ENCODE measurements around the gene GOLGA6L1. TPM values are rescaled to one million over a fixed set of nuclear protein-coding genes. Genes with fewer than 3 reads are reported as not detected.
"Not testable (repeated sequence)": the region's sequence is repeated elsewhere in the genome, so short reads cannot be mapped to it uniquely, and the experiment has no call there.

The GOLGA6L1 gene
- total RNA-seq, 1 donor from 2014 or later: not detected

DNA sequence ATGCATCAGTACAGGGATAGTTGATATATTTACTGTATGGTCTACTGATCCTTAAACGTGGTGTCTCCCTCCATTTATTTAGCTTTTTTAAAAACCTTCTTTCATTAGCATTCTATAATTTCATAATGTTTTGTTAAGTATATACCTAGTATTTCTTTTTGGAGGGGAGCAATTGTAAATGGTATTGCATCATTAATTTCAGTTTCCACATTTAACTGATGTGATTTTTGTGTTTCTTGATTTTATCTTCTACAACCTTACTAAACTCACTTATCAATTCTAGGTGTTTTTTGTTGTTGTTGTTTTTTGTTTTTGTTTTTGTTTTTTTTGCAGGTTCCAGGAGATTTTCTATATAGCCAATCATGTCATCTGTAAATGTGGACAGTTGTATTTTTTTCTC is 18.4 kb downstream of the GOLGA6L1 start:
- POLR2A ChIA-PET: no interaction called here
- no peak for ATAC-seq (ENCODE audit: low read depth)
- no peaks in the 10 kb centered on the region for H3K4me1 Mint-ChIP-seq
- no peak for TF ChIP-seq CTCF (IDR thresholded peaks at IDR 0.05)
- H3K36me3 Mint-ChIP-seq (ENCODE audit: low read depth): no peaks in the 10 kb centered on the region
- CTCF ChIA-PET: no interaction called here
- no peak overlapping the region for H3K27ac Mint-ChIP-seq
- H3K27me3 Mint-ChIP-seq: peaks cover 5% of the 10 kb centered on the region
- DNase-seq: no peak
- intact Hi-C loops (cut with micrococcal nuclease): no loop called here
- no peaks in the 10 kb centered on the region for H3K9me3 Mint-ChIP-seq
- no peak overlapping the region for H3K4me3 Mint-ChIP-seq

DNA sequence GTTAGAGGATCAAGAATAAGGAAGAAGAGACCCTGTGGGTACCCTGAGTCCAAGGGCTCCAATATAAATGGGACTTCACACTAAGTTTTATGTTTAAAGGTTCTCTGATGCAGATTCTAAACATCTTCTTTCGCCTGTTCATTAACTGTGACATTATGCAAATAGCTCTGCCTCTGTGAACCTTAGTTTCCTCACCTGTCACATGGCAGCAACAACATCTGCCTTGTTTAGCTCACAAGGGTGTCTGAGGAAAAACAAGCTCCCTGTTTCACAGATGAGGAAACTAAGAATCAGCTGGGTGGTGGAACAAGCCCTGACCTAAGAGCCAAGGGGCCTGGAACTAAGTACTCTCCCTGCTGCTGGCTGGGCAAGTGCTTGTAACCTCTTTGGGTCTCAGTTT is 40.8 kb downstream of the GOLGA6L1 start:
- Mint-ChIP-seq H3K4me1 (peaks cover 8% of the 10 kb centered on the region), H3K4me3 (no peak overlapping the region), H3K36me3 (ENCODE audit: low read depth) (no peaks in the 10 kb centered on the region), H3K27ac (no peak overlapping the region), H3K27me3 (peaks cover 2% of the 10 kb centered on the region), H3K9me3 (no peaks in the 10 kb centered on the region)
- intact Hi-C loops (cut with micrococcal nuclease): no loop called here
- no peak for TF ChIP-seq CTCF (IDR thresholded peaks at IDR 0.05)
- POLR2A ChIA-PET: no interaction called here
- DNase-seq (no peak), ATAC-seq (ENCODE audit: low read depth) (no peak)
- CTCF ChIA-PET: no interaction called here

- ATAC-seq (ENCODE audit: low read depth) (no peak), DNase-seq (no peak)
- Mint-ChIP-seq H3K27ac (no peak overlapping the region), H3K9me3 (no peaks in the 10 kb centered on the region), H3K4me1 (no peaks in the 10 kb centered on the region), H3K27me3 (no peaks in the 10 kb centered on the region), H3K36me3 (ENCODE audit: low read depth) (no peaks in the 10 kb centered on the region), H3K4me3 (no peak overlapping the region)
- no peak for TF ChIP-seq CTCF (IDR thresholded peaks at IDR 0.05)
- ChIA-PET POLR2A (no interaction called here), CTCF (no interaction called here)
- intact Hi-C loops (cut with micrococcal nuclease): no loop called here
These were observed 53.5 kb downstream of the GOLGA6L1 start for GRCh38 chr15:23083115-23083514.

DNA sequence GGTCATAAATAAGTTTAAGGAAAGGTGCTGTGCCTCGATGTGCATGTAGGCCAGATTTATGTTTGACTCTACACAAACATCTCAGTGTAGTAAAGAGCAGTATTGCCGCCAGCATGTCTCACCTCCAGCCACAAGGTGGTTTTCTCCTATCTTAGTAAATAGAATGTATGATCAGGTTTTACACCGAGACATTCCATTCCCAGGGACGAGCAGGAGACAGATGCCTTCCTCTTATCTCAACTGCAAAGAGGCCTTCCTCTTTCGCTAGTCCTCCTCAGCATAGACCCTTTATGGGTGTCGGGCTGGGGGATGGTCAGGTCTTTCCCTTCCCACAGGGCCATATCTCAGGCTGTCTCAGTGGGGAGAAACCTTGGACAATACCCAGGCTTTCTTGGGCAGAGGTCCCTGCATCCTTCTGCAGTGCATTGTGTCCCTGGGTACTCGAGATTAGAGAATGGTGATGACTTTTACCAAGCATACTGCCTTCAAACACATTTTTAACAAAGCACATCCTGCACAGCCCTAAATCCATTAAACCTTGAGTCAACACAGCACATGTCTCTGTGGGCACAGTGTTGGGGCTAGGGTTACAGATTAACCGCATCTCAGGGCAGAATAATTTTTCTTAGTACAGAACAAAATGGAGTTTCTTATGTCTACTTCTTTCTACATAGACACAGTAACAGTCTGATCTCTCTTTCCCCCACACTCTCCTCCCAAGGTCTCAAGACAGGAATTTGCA is 54.5 kb downstream of the GOLGA6L1 start:
- CTCF ChIA-PET; H3K4me1 Mint-ChIP-seq; ATAC-seq (ENCODE audit: low read depth): not testable (repeated sequence)

DNA sequence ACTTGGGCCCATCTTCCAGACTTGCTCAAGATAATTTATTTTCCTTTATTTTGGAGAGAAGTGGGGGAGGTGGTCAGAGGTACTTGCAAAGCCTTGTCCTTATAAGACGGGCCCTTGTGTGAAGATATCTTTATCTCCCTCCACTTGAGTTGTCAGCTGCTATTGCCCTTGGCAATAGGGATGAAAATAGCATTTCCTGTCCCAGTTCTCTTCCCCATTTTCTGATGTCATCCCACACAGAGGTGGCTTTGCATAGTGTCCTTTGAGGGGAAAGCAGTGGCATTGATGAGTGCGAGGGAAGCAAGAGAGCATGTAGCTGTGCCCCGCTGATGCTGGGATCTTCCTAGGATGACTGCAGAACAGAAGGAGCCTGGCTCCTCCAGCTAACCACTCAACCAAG is 55.4 kb downstream of the GOLGA6L1 start:
- ChIA-PET CTCF (no interaction called here), POLR2A (no interaction called here)
- Mint-ChIP-seq H3K4me1 (no peaks in the 10 kb centered on the region), H3K27me3 (no peaks in the 10 kb centered on the region), H3K4me3 (no peak overlapping the region), H3K27ac (no peak overlapping the region), H3K9me3 (no peaks in the 10 kb centered on the region), H3K36me3 (ENCODE audit: low read depth) (no peaks in the 10 kb centered on the region)
- TF ChIP-seq CTCF (IDR thresholded peaks at IDR 0.05): no peak
- no peak for DNase-seq
- no peak for ATAC-seq (ENCODE audit: low read depth)
- intact Hi-C loops (cut with micrococcal nuclease): no loop called here

More for the DNA sequence above, 54.5 kb downstream of the GOLGA6L1 start:
- DNase-seq; H3K27me3 Mint-ChIP-seq; H3K9me3 Mint-ChIP-seq; H3K36me3 Mint-ChIP-seq (ENCODE audit: low read depth); H3K27ac Mint-ChIP-seq; H3K4me3 Mint-ChIP-seq; POLR2A ChIA-PET; intact Hi-C loops (cut with micrococcal nuclease): not testable (repeated sequence)

- intact Hi-C loops (cut with micrococcal nuclease): no loop called here
- Mint-ChIP-seq H3K4me3 (no peak overlapping the region), H3K36me3 (ENCODE audit: low read depth) (no peaks in the 10 kb centered on the region), H3K27ac (no peak overlapping the region), H3K4me1 (no peaks in the 10 kb centered on the region), H3K9me3 (no peaks in the 10 kb centered on the region), H3K27me3 (peaks cover 2% of the 10 kb centered on the region)
- TF ChIP-seq CTCF (IDR thresholded peaks at IDR 0.05): no peak
- ATAC-seq (ENCODE audit: low read depth): no peak
- POLR2A ChIA-PET: no interaction called here
- no peak for DNase-seq
- CTCF ChIA-PET: no interaction called here
These were observed 56.9 kb downstream of the GOLGA6L1 start for GRCh38 chr15:23079766-23080165.

All from activated B cell treated with CpG ODN at 0.5 μM for 24 hours (primary cell).